A549 (cell line): Measurements from ENCODE around the gene CSNK1D. TPM values are rescaled to one million over a fixed set of nuclear protein-coding genes. Genes with fewer than 3 reads are reported as not detected.

Source experiments
- ATAC-seq, 2 experiments: fragments of 200-7000 bp in 1 of 2; fragments of >200 bp in 1 of 2; cut with Nextera tagmentation in 1 of 2; cut with Tn5 transposase in 1 of 2; 3 replicates each; pipeline versions ENCODE4 v1.8.0 to v1.9.1; 2018 to 2020; ENCODE audit warnings: mild to moderate bottlenecking in 1 of 2, moderate library complexity in 1 of 2
- CTCF ChIA-PET: fragments of 300-600 bp; sonication (Branson Sonifier 250); formaldehyde crosslinking; extraction: SDS; loops from one replicate; lab custom pipeline; 2021; ENCODE audit warnings: antibody characterized with exemption, inconsistent platforms; lab: Yijun Ruan, JAX
- POLR2A ChIA-PET: fragments of 350-600 bp; formaldehyde crosslinking; extraction: SDS; loops from one replicate; lab custom pipeline; 2021; ENCODE audit warnings: antibody characterized with exemption, inconsistent platforms; lab: Yijun Ruan, JAX
- DNase-seq, 2 experiments: peaks; one replicate each; pipeline versions ENCODE4 v3.0.0 to v3.0.0-alpha.2; 2011 to 2016; ENCODE audit warnings: low read depth in 1 of 2, low spot score in 1 of 2
- FAIRE-seq: peaks from 2 replicates; lab custom pipeline; 2011; peaks lifted over from hg19 to GRCh38; lab: Jason Lieb, UNC
- H3K27ac ChIP-seq, 2 experiments: fragments of >200 bp; sonication (Bioruptor Twin); formaldehyde crosslinking; 3 replicates each; pipeline ENCODE4 v1.5.1; 2016 to 2017
- H3K4me1 ChIP-seq: fragments of >200 bp; sonication (Bioruptor Twin); formaldehyde crosslinking; 3 replicates; pipeline ENCODE4 v1.6.1; 2016
- H3K4me2 ChIP-seq: fragments of >200 bp; sonication (Bioruptor Twin); formaldehyde crosslinking; 3 replicates; pipeline ENCODE4 v1.6.1; 2016
- H3K4me3 ChIP-seq: fragments of >200 bp; sonication (Bioruptor Twin); formaldehyde crosslinking; 3 replicates; pipeline ENCODE4 v1.5.1; 2016
- H3K9me3 ChIP-seq: fragments of >200 bp; sonication (Bioruptor Twin); formaldehyde crosslinking; 3 replicates; pipeline ENCODE4 v1.6.1; 2016
- CBX2 ChIP-seq: fragments of 200-600 bp; sonication (generic); IDR thresholded peaks from 2 replicates; pipeline ENCODE4 v1.6.1; 2016; ENCODE audit warnings: low read depth, mild to moderate bottlenecking, borderline replicate concordance
- CHD2 ChIP-seq: fragments of 150-350 bp; IDR thresholded peaks from 2 replicates; pipeline ENCODE4 v1.6.1; 2014; ENCODE audit warnings: low read length; ENCODE audit not compliant: partially characterized antibody
- EHMT2 ChIP-seq: fragments of 200-600 bp; sonication (generic); IDR thresholded peaks from 2 replicates; pipeline ENCODE4 v1.6.1; 2016; ENCODE audit warnings: antibody characterized with exemption, low read depth, mild to moderate bottlenecking, moderate library complexity
- ESRRA ChIP-seq: fragments of 150-350 bp; IDR thresholded peaks from 2 replicates; pipeline ENCODE4 v1.6.1; 2014; ENCODE audit warnings: mild to moderate bottlenecking, low read length, borderline replicate concordance
- GATA3 ChIP-seq: IDR thresholded peaks from 2 replicates; pipeline ENCODE4 v1.6.1; 2012; ENCODE audit warnings: borderline replicate concordance
- HOXB13 ChIP-seq: fragments of 250-450 bp; sonication (Bioruptor Pico); IDR thresholded peaks from 2 replicates; pipeline ENCODE4 v1.5.0; 2020; ENCODE audit warnings: low read depth, mild to moderate bottlenecking, moderate library complexity
- HOXB5 ChIP-seq: fragments of 250-450 bp; sonication (Bioruptor Pico); IDR thresholded peaks from 2 replicates; pipeline ENCODE4 v1.5.0; 2020; ENCODE audit warnings: mild to moderate bottlenecking, moderate library complexity
- JUNB ChIP-seq: fragments of >200 bp; sonication (Bioruptor Twin); formaldehyde crosslinking; IDR thresholded peaks from 2 replicates; pipeline ENCODE4 v1.6.1; 2016
- KDM1A ChIP-seq: fragments of 200-600 bp; sonication (generic); IDR thresholded peaks from 2 replicates; pipeline ENCODE4 v1.6.1; 2016; ENCODE audit warnings: low read depth, mild to moderate bottlenecking
- KDM5A ChIP-seq: fragments of 200-600 bp; sonication (generic); IDR thresholded peaks from 2 replicates; pipeline ENCODE4 v1.6.1; 2016; ENCODE audit warnings: antibody characterized with exemption, mild to moderate bottlenecking
- POLR2A ChIP-seq: IDR thresholded peaks from 2 replicates; pipeline ENCODE4 v1.6.1; 2012; ENCODE audit warnings: mild to moderate bottlenecking, low read length
- POLR2AphosphoS2 ChIP-seq: conservative IDR thresholded peaks from 2 replicates; pipeline ENCODE4 v1.6.1; 2012; ENCODE audit warnings: low read length, improper control_type of control experiment, inconsistent platforms
- RAD21 ChIP-seq, 2 experiments: fragments of >200 bp in 1 of 2; sonication (Bioruptor Twin) in 1 of 2; formaldehyde crosslinking in 1 of 2; IDR thresholded peaks in 1 of 2; conservative IDR thresholded peaks in 1 of 2; 2 replicates in 1 of 2; 3 replicates in 1 of 2; pipeline ENCODE4 v1.6.1; 2012 to 2018; ENCODE audit warnings: inconsistent platforms in 1 of 2
- RARB ChIP-seq: fragments of 250-450 bp; sonication (Bioruptor Pico); IDR thresholded peaks from 2 replicates; pipeline ENCODE4 v1.8.0; 2021; ENCODE audit warnings: mild to moderate bottlenecking, moderate library complexity
- RCOR1 ChIP-seq: fragments of 150-350 bp; IDR thresholded peaks from 2 replicates; pipeline ENCODE4 v1.6.1; 2014; ENCODE audit warnings: antibody characterized with exemption, low read length, low read depth
- RFX5 ChIP-seq: fragments of 450-650 bp; IDR thresholded peaks from 2 replicates; pipeline ENCODE4 v1.7.1; 2014; ENCODE audit warnings: antibody characterized with exemption, mild to moderate bottlenecking, moderate library complexity
- SMC3 ChIP-seq: fragments of >200 bp; sonication (Bioruptor Twin); formaldehyde crosslinking; IDR thresholded peaks from 3 replicates; pipeline ENCODE4 v1.6.1; 2018; ENCODE audit warnings: inconsistent platforms
- TFCP2L1 ChIP-seq: fragments of 250-450 bp; sonication (Bioruptor Pico); IDR thresholded peaks from 2 replicates; pipeline ENCODE4 v1.5.0; 2021; ENCODE audit warnings: mild to moderate bottlenecking
- TP53 ChIP-seq: fragments of 250-450 bp; sonication (Bioruptor Pico); IDR thresholded peaks from 2 replicates; pipeline ENCODE4 v1.5.0; 2021; ENCODE audit warnings: mild to moderate bottlenecking, moderate library complexity
- ZNF302 ChIP-seq: fragments of 250-450 bp; sonication (Bioruptor Pico); IDR thresholded peaks from 2 replicates; pipeline ENCODE4 v1.9.0; 2021; ENCODE audit warnings: inconsistent platforms, mild to moderate bottlenecking, moderate library complexity
- ZSCAN20 ChIP-seq: fragments of 250-450 bp; sonication (Bioruptor Pico); IDR thresholded peaks from 2 replicates; pipeline ENCODE4 v1.8.0; 2022; ENCODE audit warnings: mild to moderate bottlenecking, moderate library complexity
- WGBS: methylation state at CpG from one replicate; pipeline ENCODE4 v1.1.6; 2017; ENCODE audit errors: missing lambda C conversion rate; 5-methylcytosine and 5-hydroxymethylcytosine counted together
- polyA plus RNA-seq, 4 experiments: library from polyadenylated mRNA; depleted of rRNA in 3 of 4; stranded (reverse); fragments of >200 nt; fragmentation: RNase III in 1 of 4; extraction: RNeasy Plus Mini Kit Qiagen cat#74134 plus additional on column Dnase treatment in 1 of 4; gene quantifications; 2 replicates in 3 of 4; 3 replicates in 1 of 4; pipeline ENCODE4 v1.2.3, GENCODE V29; 2011 to 2017
- TF ChIP-seq, protein P1 (sequence below): fragments of >200 bp; sonication (Bioruptor Twin); formaldehyde crosslinking; IDR thresholded peaks from 3 replicates; pipeline ENCODE4 v1.6.1; 2016
- TF ChIP-seq, protein P2 (sequence below): fragments of 250-450 bp; sonication (Bioruptor Pico); IDR thresholded peaks from 2 replicates; pipeline ENCODE4 v1.5.0; 2021; ENCODE audit warnings: mild to moderate bottlenecking, moderate library complexity, borderline replicate concordance

Gene CSNK1D
- polyA plus RNA-seq, 2 of the 4 experiments (the other 2 are of a cell fraction) = 130 to 163 TPM

DNA sequence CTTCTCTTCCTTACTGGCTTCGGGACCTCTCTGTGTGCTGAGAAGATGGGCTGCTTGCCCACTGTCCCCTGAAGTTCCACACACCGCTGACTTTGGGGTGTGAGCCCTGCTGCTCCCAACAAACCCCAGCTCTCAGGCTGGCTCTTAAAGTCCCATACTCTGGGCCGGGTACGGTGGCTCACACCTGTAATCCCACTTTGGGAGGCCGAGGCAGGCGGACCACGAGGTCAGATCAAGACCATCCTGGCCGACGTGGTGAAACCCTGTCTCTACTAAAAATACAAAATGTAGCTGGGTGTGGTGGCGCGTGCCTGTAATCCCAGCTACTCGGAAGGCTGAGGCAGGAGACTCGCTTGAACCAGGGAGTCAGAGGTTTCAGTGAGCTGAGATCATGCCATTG lies 26.7 kb upstream of the CSNK1D start:
- 92% methylated on average over 13 of the region's 13 CpGs for WGBS
- no peak for DNase-seq
- Histone ChIP-seq H3K27ac (peak overlapping the region; percentile 96 to 98; a peak in 5 of 6 replicates), H3K4me1 (peaks cover 60% of the 10 kb centered on the region), H3K4me3 (no peak overlapping the region), H3K4me2 (no peak overlapping the region), H3K9me3 (no peaks in the 10 kb centered on the region)
- ATAC-seq = no peak
- TF ChIP-seq RAD21 (conservative IDR thresholded peaks at IDR 0.05 in 1 of 2, IDR thresholded peaks at IDR 0.05 in 1 of 2) (no peak), TP53 (CRISPR knock-in tag) (no peak), POLR2AphosphoS2 (no peak), ESRRA (no peak), RARB (CRISPR knock-in tag) (no peak), RFX5 (no peak), TFCP2L1 (CRISPR knock-in tag) (no peak), ZSCAN20 (CRISPR knock-in tag) (no peak)
- TF ChIP-seq, protein P1, sequence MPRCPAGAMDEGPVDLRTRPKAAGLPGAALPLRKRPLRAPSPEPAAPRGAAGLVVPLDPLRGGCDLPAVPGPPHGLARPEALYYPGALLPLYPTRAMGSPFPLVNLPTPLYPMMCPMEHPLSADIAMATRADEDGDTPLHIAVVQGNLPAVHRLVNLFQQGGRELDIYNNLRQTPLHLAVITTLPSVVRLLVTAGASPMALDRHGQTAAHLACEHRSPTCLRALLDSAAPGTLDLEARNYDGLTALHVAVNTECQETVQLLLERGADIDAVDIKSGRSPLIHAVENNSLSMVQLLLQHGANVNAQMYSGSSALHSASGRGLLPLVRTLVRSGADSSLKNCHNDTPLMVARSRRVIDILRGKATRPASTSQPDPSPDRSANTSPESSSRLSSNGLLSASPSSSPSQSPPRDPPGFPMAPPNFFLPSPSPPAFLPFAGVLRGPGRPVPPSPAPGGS = no peak
- TF ChIP-seq, protein P2, sequence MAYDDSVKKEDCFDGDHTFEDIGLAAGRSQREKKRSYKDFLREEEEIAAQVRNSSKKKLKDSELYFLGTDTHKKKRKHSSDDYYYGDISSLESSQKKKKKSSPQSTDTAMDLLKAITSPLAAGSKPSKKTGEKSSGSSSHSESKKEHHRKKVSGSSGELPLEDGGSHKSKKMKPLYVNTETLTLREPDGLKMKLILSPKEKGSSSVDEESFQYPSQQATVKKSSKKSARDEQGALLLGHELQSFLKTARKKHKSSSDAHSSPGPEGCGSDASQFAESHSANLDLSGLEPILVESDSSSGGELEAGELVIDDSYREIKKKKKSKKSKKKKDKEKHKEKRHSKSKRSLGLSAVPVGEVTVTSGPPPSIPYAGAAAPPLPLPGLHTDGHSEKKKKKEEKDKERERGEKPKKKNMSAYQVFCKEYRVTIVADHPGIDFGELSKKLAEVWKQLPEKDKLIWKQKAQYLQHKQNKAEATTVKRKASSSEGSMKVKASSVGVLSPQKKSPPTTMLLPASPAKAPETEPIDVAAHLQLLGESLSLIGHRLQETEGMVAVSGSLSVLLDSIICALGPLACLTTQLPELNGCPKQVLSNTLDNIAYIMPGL = no peak
- FAIRE-seq = no peak
- POLR2A ChIA-PET = interaction anchor here (0.6 kb wide), 1 partner anchor 34 kb away, joined by 3 read pairs; no protein-coding TSS in a partner anchor
- CTCF ChIA-PET = interaction anchor here (0.6 to 21.2 kb wide), 35 partner anchors 12 to 148 kb away, joined by 3 to 343 read pairs (median 8); partner anchors contain the start of genes CD7 and SECTM1

DNA sequence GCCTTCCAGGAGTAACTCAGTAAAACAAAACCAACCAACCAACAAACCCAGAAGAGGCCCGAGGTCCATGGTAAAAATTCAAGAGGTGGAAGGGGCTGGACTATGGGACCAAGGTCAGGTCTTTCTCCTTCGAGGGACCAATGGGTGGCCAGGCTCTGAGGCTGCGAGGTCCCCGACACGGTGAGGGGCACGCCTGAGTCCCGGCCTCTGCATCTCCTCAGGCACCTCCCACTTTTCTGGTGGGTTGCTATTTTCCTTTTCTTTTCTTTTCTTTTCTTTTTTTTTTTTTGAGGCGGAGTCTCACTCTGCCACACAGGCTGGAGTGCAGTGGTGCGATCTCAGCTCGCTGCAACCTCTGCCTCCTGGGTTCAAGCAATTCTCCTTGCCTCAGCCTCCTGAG lies 26.0 kb upstream of the CSNK1D start:
- H3K27ac ChIP-seq = peak overlapping the region; percentile 96 to 98
- TF ChIP-seq EHMT2 (no peak), POLR2A (no peak), GATA3 (no peak), CBX2 (no peak), KDM5A (no peak), RCOR1 (no peak), JUNB (no peak), ZNF302 (CRISPR knock-in tag) (no peak), CHD2 (no peak)
- CTCF ChIA-PET = interaction anchor here (1.0 to 21.2 kb wide), 25 partner anchors 13 to 115 kb away, joined by 3 to 343 read pairs (median 10); partner anchors contain the start of genes CCDC57, CD7, CSNK1D and SECTM1
- no peak overlapping the region for H3K4me3 ChIP-seq
- no peak overlapping the region; the same call in 2 of the 3 replicates for H3K4me2 ChIP-seq
- H3K4me1 ChIP-seq = peaks cover 68% of the 10 kb centered on the region
- 93% methylated on average over 10 of the region's 10 CpGs for WGBS
- DNase-seq (no peak), FAIRE-seq (no peak), ATAC-seq (no peak)
- POLR2A ChIA-PET = interaction anchor here (0.8 to 1.5 kb wide), 2 partner anchors 23 to 57 kb away, joined by 3 read pairs; no protein-coding TSS in a partner anchor
- H3K9me3 ChIP-seq = no peaks in the 10 kb centered on the region

DNA sequence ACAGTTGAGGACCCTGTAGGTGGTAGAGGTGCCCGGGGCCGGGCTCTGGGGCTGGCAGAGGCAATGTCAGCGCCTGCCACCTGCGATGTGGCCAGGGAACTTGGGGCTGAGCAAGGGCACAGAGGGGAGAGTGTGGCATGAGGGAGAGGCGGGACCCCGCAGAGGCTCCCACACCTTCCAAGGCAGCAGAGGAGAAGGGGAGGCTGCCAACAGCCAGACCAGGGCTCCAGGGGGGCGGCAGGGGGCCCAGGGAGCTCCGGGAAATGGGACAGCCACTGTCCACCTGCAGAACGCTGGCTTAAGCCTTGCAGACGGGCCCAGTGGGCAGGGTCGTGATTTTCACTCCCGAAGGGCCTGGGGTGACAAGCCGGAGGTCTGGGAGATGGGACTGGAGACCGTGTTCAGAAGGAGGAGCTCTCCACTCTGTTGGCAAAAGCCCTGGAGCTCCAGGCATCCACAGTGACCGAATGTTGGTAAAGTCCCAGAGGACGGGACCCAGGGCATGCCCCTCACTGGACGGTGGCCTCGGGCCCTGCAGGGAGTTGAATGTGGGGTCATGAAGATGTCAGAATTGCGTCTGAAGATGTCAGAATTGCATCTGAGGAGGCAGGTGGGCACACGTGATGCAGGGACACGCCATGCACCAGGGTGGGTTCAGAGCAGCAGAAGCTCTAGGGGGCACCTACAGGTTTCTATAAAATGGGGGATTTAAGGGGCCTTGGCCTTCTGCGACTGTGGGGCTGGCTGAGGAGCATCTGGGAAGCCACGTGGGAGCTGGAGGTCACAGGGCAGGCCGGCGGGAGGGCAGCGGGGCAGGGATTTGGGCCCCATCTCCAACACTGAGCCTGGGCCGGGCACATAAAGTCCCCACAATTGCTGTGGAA lies 25.3 kb upstream of the CSNK1D start:
- DNase-seq (no peak), ATAC-seq (no peak; a peak in 1 of 6 replicates), FAIRE-seq (no peak)
- WGBS = 79% methylated on average over 27 of the region's 27 CpGs
- POLR2A ChIA-PET = interaction anchor here (0.8 to 2.7 kb wide), 11 partner anchors 10 to 200 kb away, joined by 3 to 14 read pairs (median 5); partner anchors contain the start of gene CSNK1D
- CTCF ChIA-PET = interaction anchor here (1.0 to 21.2 kb wide), 24 partner anchors 13 to 116 kb away, joined by 3 to 343 read pairs (median 10); partner anchors contain the start of genes CCDC57, CD7, CSNK1D and SECTM1
- Histone ChIP-seq H3K9me3 (no peaks in the 10 kb centered on the region), H3K27ac (peak overlapping the region; percentile 96 to 98), H3K4me2 (peak overlapping the region; percentile 91), H3K4me3 (peak overlapping the region; percentile 42), H3K4me1 (peaks cover 74% of the 10 kb centered on the region)
- TF ChIP-seq KDM5A (no peak), KDM1A (no peak), HOXB5 (0 out of 2 replicates have a peak, but pooled peaks have one; percentile 12), HOXB13 (CRISPR knock-in tag) (peak; percentile 30; the same call in 1 of the 2 replicates), SMC3 (no peak; the same call in 2 of the 3 replicates), EHMT2 (no peak)
